GM12801 (cell line): Measurements from ENCODE around the gene NADK2.

ENCODE experiments used
- CTCF ChIP-seq: IDR thresholded peaks from one replicate; pipeline ENCODE4 v1.5.1; 2011; ENCODE audit warnings: control low read depth; ENCODE audit not compliant: insufficient read length; ENCODE audit errors: extremely low read depth

Gene NADK2

GRCh38 chr5:36177715-36178523, 63.8 kb downstream of the NADK2 start:
- no peak for TF ChIP-seq CTCF

GRCh38 chr5:36177154-36177553, 64.6 kb downstream of the NADK2 start:
- no peak for TF ChIP-seq CTCF

- TF ChIP-seq CTCF: no peak
These were observed 66.7 kb downstream of the NADK2 start for GRCh38 chr5:36175043-36175442.

- no peak for TF ChIP-seq CTCF
These were observed 67.6 kb downstream of the NADK2 start for GRCh38 chr5:36174119-36174518.

GRCh38 chr5:36173426-36173825, 68.3 kb downstream of the NADK2 start:
- no peak for TF ChIP-seq CTCF

- TF ChIP-seq CTCF: no peak
These were observed 69.1 kb downstream of the NADK2 start for GRCh38 chr5:36172599-36172998.

GRCh38 chr5:36170832-36171424, 70.8 kb downstream of the NADK2 start:
- no peak for TF ChIP-seq CTCF
